NCI-H69 (cell line): Measurements from ENCODE around the gene VPREB1.
"Not testable (repeated sequence)": the region's sequence is repeated elsewhere in the genome, so short reads cannot be mapped to it uniquely, and the experiment has no call there.

Source experiments
- DNase-seq: peaks from one replicate; lab custom pipeline; 2025; lab: John Stamatoyannopoulos, UW

Gene VPREB1

GRCh38 chr22:22244316-22245250 is at the start of gene VPREB1:
VPREB1 (plus strand) TSS chr22:22244786; CDS start chr22:22244814, 28 bp downstream.
- no peak for DNase-seq

GRCh38 chr22:22194931-22195264 is 49.7 kb upstream of the VPREB1 start:
- DNase-seq = no peak

- DNase-seq = peak; percentile 89
These were observed 49.1 kb upstream of the VPREB1 start for GRCh38 chr22:22195265-22196017.

DNA sequence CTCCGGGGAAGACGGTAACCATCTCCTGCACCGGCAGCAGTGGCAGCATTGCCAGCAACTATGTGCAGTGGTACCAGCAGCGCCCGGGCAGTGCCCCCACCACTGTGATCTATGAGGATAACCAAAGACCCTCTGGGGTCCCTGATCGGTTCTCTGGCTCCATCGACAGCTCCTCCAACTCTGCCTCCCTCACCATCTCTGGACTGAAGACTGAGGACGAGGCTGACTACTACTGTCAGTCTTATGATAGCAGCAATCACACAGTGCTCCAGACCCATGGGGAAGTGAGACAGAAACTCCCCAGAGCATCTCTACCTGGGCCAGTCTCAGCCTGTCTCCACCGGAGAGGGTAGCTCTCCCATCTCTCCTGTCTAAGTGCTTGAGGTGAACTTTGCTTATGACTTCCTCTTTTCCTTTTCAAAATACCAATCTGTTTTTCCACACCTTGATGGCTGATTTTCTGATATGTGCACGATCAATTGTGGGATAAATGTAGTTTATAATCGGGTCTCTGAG is 48.5 kb upstream of the VPREB1 start:
- no peak for DNase-seq

- DNase-seq = no peak
These were observed 47.6 kb upstream of the VPREB1 start for GRCh38 chr22:22196833-22197477.

DNA sequence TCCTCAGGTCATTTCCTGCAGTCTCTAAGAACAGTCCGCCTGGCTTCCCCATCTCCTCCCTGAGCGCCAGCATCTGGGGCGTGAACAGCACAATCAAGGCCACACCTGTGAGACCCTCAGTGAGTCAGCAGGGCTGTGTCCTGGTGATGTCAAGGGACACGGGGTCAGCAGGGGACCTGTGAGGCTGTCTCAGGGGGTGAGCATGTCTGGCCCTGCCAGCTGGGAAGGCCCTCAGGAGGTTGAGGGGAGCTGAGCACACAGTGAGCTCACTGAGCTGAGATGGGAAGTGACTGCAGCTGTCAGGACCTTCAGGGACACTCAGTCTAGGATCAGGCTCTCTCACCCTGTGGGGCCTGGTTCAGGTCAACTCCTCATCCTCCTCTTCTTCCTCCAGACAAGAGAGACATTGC is 46.6 kb upstream of the VPREB1 start:
- no peak for DNase-seq

- DNase-seq = no peak
These were observed 45.8 kb upstream of the VPREB1 start for GRCh38 chr22:22198751-22199150.

GRCh38 chr22:22199634-22200033 is 45.0 kb upstream of the VPREB1 start:
- DNase-seq = no peak

GRCh38 chr22:22200569-22201184 is 43.9 kb upstream of the VPREB1 start:
- no peak for DNase-seq

DNA sequence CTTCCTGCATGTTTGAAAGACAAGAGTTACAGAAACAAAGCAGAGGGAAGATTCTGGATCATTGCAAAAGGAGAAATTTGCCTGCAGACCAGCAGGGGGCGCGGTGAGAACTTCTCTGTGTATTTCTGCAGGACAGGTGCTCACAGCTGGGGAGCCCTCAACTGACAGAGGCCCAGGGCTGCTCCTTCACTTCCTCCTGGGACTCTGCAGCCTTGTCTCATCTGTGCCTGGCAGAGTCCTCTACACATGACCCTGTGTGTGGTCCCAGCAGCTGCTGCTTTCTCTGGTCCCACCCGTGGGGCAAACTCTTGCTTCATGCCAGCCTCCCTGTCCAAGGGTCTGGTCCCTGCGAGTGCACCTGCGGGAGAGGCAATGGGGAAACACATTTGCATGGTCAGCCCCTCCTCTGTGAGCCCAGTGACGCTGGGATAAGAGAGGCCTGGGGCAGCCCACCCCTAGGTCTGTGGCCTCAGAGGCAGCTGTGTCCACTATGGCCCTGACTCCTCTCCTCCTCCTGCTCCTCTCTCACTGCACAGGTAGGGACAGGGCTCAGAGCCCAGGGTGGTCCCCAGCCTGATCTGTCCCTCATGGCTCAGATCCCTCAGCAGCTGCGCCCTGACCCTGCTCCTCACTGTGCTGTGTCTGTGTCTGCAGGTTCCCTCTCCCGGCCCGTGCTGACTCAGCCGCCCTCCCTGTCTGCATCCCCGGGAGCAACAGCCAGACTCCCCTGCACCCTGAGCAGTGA is 43.2 kb upstream of the VPREB1 start:
- peak; percentile 52 for DNase-seq

DNA sequence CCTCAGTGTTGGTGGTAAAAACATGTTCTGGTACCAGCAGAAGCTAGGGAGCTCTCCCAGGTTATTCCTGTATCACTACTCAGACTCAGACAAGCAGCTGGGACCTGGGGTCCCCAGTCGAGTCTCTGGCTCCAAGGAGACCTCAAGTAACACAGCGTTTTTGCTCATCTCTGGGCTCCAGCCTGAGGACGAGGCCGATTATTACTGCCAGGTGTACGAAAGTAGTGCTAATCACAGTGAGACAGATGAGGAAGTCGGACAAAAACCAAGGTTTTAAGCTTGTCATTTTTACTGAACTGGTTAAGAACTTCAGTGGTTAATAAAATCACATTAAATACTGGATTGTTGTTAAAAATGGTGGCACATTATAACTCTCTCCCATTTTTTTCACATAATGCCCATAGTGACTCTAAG is 42.6 kb upstream of the VPREB1 start:
- DNase-seq = no peak

GRCh38 chr22:22203048-22203971 is 41.3 kb upstream of the VPREB1 start:
- no peak for DNase-seq

DNA sequence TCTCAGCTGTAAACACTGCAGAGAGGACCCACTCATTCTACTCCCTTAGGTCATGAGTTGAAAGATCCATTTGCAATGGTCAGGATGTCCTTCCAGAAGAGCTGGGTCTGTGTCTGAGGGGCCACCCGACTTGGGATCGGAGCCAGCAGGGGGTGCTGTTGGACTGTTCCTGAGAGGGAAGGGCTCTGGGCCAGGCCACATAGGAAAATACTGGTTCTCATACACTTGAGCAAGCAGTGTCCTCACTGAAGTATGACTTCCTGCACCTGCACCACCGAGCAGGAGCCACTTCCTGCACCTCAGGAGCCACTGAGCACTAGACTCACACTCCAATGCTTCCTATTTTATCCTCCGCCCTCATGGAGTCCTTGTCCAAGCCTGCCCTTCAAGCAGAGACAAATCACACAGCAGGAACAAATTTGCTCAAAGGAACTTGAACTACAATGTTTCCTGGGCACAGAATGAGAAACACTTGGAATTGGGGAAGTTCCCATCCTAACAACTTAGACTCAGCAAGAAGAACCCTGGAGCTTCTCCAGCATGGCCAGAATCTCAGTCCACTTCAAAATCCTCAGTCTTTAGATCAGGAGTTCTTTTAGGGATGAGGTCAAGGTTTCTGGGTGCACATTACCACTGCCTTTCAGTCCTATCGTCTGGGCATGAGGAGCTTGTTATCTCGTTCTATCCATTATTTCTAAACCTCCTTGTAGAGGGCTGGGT is 36.6 kb upstream of the VPREB1 start:
- DNase-seq = peak; percentile 58

DNA sequence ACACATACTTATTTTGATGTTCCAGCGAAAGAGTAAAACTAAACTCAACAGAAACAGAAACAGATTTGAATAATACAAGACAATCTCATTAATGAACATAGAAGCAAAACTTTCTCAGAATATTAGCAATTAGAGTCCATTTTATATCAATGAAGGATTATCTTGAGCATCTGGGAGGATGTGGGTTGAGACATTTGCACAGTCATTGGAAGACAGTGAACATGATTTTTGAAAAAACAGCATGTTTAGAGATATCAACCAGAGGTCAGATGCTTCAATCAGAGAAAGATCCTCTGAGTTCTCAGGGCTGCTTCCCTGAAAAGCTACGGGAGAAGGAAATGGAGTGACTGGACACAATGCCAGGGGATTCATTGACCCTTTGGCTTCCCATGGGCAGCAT is 35.9 kb upstream of the VPREB1 start:
- no peak for DNase-seq

DNA sequence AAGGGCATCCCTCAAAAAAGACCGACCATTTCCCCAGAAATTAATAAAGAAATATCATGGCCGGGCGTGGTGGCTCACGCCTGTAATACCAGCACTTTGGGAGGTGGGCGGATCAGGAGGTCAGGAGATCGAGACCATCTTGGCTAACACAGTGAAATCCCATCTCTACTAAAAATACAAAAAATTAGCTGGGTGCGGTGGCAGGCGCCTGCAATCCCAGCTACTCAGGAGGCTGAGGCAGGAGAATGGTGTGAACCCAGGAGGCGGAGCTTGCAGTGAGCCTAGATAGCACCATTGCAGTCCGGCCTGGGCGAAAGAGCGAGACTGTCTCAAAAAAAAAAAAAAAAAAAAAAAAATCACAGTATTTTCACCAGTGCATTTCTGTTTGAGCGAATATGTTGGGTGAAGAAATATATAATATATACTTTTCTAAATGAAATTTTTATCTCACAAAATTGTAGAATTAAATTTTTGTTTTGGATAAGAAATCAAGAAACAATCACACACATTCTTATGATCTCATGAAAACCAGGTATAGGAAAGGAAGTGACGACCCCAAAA is 35.4 kb upstream of the VPREB1 start:
- DNase-seq = not testable (repeated sequence)

DNA sequence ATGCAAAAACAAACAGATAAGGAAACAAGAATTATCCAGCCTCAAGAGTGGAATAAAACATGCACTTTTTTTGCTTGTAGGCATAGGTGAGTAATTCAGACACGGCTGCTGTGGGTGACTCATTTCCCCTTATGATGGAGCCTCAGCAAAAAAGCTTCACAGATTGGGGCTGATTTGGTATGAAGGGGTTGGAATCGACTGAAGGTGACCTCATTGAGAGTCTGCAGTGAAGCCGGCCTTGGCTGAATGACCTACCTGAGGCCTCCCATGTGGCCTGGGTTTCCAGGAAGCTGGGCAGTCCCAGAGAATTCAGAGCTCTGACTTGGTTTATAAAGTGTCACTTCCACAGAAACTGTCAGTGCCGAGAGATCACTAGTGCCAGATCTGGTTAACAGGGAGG is 34.2 kb upstream of the VPREB1 start:
- no peak for DNase-seq

DNA sequence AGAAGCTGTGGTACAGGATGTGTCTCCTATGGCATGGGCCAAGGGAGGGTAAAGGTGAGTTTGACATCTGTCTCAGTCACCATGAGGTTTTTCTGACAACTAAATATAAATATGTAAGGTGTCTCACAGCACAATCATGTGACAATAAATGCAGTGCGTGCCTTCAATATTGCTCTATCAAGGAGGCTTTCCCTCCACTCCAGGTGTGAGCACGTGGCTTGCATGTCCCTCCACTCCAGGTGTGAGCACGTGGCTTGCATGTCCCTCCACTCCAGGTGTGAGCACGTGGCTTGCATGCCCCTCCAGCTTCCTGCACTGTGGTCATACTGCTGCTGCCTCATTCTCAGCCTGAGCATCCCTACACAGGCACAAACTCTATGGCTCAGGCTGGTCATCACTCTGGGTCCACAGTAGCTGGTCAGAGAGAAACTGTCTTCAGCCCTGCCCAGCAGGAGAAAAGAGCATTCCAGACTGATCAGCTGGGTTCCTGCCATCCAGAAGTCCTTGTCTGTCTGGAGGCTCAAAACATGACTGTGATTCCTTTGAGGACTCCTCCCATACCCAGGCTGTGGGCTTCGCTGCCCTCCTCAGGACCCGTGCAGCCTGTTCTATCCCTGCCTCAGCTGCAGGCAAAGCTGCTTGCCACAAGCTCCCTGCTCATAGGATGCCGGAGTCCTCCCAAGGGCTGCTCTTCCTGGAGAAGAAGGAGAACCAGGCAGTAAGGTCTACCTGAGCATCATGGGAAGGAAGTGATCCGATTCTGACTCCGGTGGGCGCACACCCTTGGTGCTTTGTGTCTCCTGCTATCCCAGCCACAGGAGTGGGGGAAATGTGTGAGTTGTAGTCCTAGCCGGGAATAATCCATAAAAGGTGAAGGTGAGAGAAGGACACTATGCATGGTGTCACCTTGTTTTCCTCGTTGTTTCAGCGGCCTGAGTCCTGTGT is 33.4 kb upstream of the VPREB1 start:
- DNase-seq = no peak

- DNase-seq = no peak
These were observed 31.4 kb upstream of the VPREB1 start for GRCh38 chr22:22213231-22213630.
